Transverse colon (tissue), 4 donors: Measurements from ENCODE around the gene HIF1A. TPM values are rescaled to one million over a fixed set of nuclear protein-coding genes. Genes with fewer than 3 reads are reported as not detected.
"Not testable (repeated sequence)": the region's sequence is repeated elsewhere in the genome, so short reads cannot be mapped to it uniquely, and the experiment has no call there.

Experiments
- DNase-seq: peaks from one replicate; pipeline ENCODE4 v3.0.0-alpha.2; 2019
- H3K27ac ChIP-seq, 4 donors: fragments of 200-600 bp; sonication (generic); 2 replicates each; pipeline ENCODE4 v1.5.1; 2016 to 2018; ENCODE audit warnings: inconsistent platforms in 4 of 4
- H3K27me3 ChIP-seq: fragments of 200-600 bp; sonication (generic); 2 replicates; pipeline ENCODE4 v1.5.1; 2017; ENCODE audit warnings: inconsistent platforms
- H3K36me3 ChIP-seq, 4 donors: fragments of 200-600 bp; sonication (generic); 2 replicates each; pipeline ENCODE4 v1.5.1; 2017 to 2019; ENCODE audit warnings: inconsistent platforms in 4 of 4
- H3K4me1 ChIP-seq, 4 donors: fragments of 200-600 bp; sonication (generic); 2 replicates each; pipeline ENCODE4 v1.5.1; 2017 to 2020; ENCODE audit warnings: inconsistent platforms in 4 of 4
- H3K4me3 ChIP-seq, 4 donors: fragments of 200-600 bp; sonication (generic); 1 replicate in 1 of 4; 2 replicates in 3 of 4; pipeline versions ENCODE4 v1.5.1 to v1.6.1; 2017 to 2019; ENCODE audit warnings: inconsistent platforms in 4 of 4
- H3K9me3 ChIP-seq, 2 donors: fragments of 200-600 bp; sonication (generic); 2 replicates each; pipeline ENCODE4 v1.5.1; 2017 to 2019; ENCODE audit warnings: inconsistent platforms in 2 of 2
- CTCF ChIP-seq, 5 experiments: fragments of 200-600 bp in 3 of 5; fragments of 450-650 bp in 2 of 5; sonication (generic) in 3 of 5; IDR thresholded peaks; 1 replicate in 2 of 5; 2 replicates in 3 of 5; pipeline ENCODE4 v1.5.1; 2016 to 2017; ENCODE audit warnings: antibody characterized with exemption in 5 of 5, inconsistent platforms in 3 of 5, mild to moderate bottlenecking in 2 of 5, moderate library complexity in 1 of 5
- EP300 ChIP-seq: sonication (generic); formaldehyde crosslinking; IDR thresholded peaks from one replicate; pipeline ENCODE4 v1.6.1; 2017; ENCODE audit warnings: antibody characterized with exemption, low read depth
- POLR2A ChIP-seq: fragments of 450-650 bp; IDR thresholded peaks from one replicate; pipeline ENCODE4 v1.6.1; 2016; ENCODE audit warnings: antibody characterized with exemption, mild to moderate bottlenecking, moderate library complexity
- POLR2AphosphoS5 ChIP-seq, 3 donors: sonication (generic); formaldehyde crosslinking; IDR thresholded peaks; one replicate each; pipeline ENCODE4 v1.6.1; 2016; ENCODE audit warnings: antibody characterized with exemption in 3 of 3
- WGBS, 2 donors: methylation state at CpG; one replicate each; pipeline ENCODE4 v1.1.5; 2018; ENCODE audit warnings: low coverage in 1 of 2; 5-methylcytosine and 5-hydroxymethylcytosine counted together
- in situ Hi-C, 4 donors: fragments of 200-750 bp; cut with MboI; loops; one replicate each; pipeline versions ENCODE4 v1.15.0 to v1.15.1; 2017; ENCODE audit warnings: low sequenced_read_pairs in 3 of 4, low pct_ligation_motif_present in 1 of 4, low pct_unique_long_range_greater_than_20kb in 1 of 4
- intact Hi-C: fragments of 100-400 bp; cut with DNase I; formaldehyde crosslinking; loops from one replicate; pipeline ENCODE4 v1.15.1; 2023; ENCODE audit warnings: low total_unique reads
- total RNA-seq, 4 donors: library from RNA; depleted of rRNA; stranded (reverse); fragments of >200 nt; gene quantifications; one replicate each; pipeline ENCODE4 v1.1.0, GENCODE V29; 2016

HIF1A gene
- total RNA-seq, 4 donors from 2014 or later: 27.9 to 103 (median 76.1) TPM

DNA sequence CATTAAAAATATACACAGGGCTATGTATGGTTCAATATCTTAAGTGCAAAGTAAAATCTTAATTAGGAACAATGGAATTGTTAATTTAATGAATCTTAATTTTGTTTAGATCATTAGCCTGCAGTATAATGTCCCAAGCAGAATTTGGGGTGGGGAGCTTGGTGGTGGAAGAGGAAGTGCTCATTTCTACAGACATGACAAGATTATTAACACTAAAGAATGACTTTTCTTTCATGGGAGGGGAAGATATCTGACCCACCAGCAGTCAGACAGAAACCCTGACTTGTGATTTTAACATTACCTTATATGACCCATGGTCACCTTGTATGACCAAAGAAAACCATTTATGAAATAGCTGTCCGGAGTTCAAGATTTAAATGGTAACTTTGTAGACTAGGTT is 41.3 kb upstream of the HIF1A start:
- 79 to 90% methylated on average over 1 of the region's 1 CpG for WGBS, 2 donors

DNA sequence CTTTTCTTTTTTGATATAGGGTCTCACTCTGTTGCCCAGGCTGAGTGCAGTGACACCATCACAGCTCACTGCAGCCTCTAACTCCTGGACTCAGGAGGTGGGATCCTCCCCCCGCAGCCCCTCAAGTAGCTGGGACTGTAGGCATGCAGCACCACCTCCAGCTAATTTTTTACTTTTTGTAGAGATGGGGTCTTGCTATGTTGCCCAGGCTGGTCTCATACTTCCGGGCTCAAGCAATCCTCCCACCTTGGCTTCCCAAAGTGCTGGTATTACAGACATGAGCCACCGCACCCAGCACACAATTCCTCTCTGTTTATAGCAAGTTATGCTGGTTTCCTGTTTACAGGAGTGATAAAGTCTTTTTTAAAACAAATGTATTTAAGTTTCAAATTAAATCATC is 39.5 kb upstream of the HIF1A start:
- H3K27ac ChIP-seq: no peak overlapping the region
- in situ Hi-C loops (no loop called here), intact Hi-C loops (no loop called here)
- no peaks in the 10 kb centered on the region for H3K9me3 ChIP-seq
- DNase-seq: no peak
- WGBS, 2 donors: 75 to 90% methylated on average over 1 to 3 of the region's 3 CpGs
- H3K27me3 ChIP-seq: no peaks in the 10 kb centered on the region
- TF ChIP-seq CTCF (IDR thresholded peaks at IDR 0.05) (no peak), POLR2A (no peak), POLR2AphosphoS5 (IDR thresholded peaks at IDR 0.05) (no peak), EP300 (no peak)
- H3K4me1 ChIP-seq: peaks cover 0 to 9% (median 2%) of the 10 kb centered on the region in 4 donors
- H3K36me3 ChIP-seq: no peaks in the 10 kb centered on the region
- H3K4me3 ChIP-seq: no peak overlapping the region

More for the DNA sequence above, 41.3 kb upstream of the HIF1A start:
- H3K4me1 ChIP-seq: peaks cover 0 to 3% (median 0%) of the 10 kb centered on the region in 4 donors
- in situ Hi-C loops (no loop called here), intact Hi-C loops (no loop called here)
- H3K9me3 ChIP-seq: no peaks in the 10 kb centered on the region
- TF ChIP-seq POLR2AphosphoS5 (IDR thresholded peaks at IDR 0.05) (no peak), EP300 (no peak), POLR2A (no peak), CTCF (IDR thresholded peaks at IDR 0.05) (no peak)
- H3K4me3 ChIP-seq: no peak overlapping the region
- no peak for DNase-seq
- H3K27ac ChIP-seq: no peak overlapping the region
- no peaks in the 10 kb centered on the region for H3K27me3 ChIP-seq
- H3K36me3 ChIP-seq: no peaks in the 10 kb centered on the region

- no peaks in the 10 kb centered on the region for H3K36me3 ChIP-seq
- DNase-seq: no peak
- TF ChIP-seq CTCF (IDR thresholded peaks at IDR 0.05) (no peak), POLR2A (no peak), POLR2AphosphoS5 (IDR thresholded peaks at IDR 0.05) (no peak), EP300 (no peak)
- WGBS, 2 donors: 96 to 100% methylated on average over 1 to 4 of the region's 4 CpGs
- no peaks in the 10 kb centered on the region for H3K27me3 ChIP-seq
- peaks cover 0 to 14% (median 8%) of the 10 kb centered on the region in 4 donors for H3K4me1 ChIP-seq
- no peak overlapping the region for H3K4me3 ChIP-seq
- H3K27ac ChIP-seq: no peak overlapping the region
- in situ Hi-C loops (no loop called here), intact Hi-C loops (no loop called here)
- H3K9me3 ChIP-seq: no peaks in the 10 kb centered on the region
Observed at GRCh38 chr14:61656341-61656740, 39.0 kb upstream of the HIF1A start.

GRCh38 chr14:61658111-61658510 is 37.2 kb upstream of the HIF1A start:
- peaks cover 0 to 22% (median 9%) of the 10 kb centered on the region in 4 donors for H3K4me1 ChIP-seq
- DNase-seq, H3K27me3 ChIP-seq, H3K36me3 ChIP-seq, H3K27ac ChIP-seq, intact Hi-C loops, H3K9me3 ChIP-seq, in situ Hi-C loops, H3K4me3 ChIP-seq: not testable (repeated sequence)
- 88% methylated on average over 2 of the region's 3 CpGs; no CpG with 5 or more reads in 1 of the 2 donors for WGBS, 2 donors

DNA sequence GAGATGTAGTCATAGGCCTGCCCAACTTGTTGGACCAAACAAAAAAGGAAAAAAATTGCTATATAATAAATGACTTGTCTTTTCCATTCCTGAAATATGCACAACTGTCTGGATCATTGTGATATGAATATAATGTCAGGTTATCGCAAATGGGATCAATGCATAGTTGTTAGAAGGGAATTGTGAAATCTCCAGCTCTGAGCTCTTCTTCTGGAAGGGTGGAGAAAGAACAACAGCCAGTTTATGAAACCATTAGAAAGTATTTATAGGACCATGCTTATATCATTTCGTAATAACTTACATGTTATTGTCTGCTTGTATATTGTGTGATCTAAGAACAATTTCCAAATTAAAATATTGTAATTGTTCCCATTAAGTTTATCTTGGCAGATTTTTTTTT is 35.7 kb upstream of the HIF1A start:
- Histone ChIP-seq H3K9me3 (no peaks in the 10 kb centered on the region), H3K4me1 (peaks cover 0 to 19% (median 9%) of the 10 kb centered on the region in 4 donors), H3K27me3 (no peaks in the 10 kb centered on the region), H3K4me3 (no peak overlapping the region), H3K27ac (no peak overlapping the region), H3K36me3 (no peaks in the 10 kb centered on the region)
- intact Hi-C loops (no loop called here), in situ Hi-C loops (no loop called here)
- DNase-seq: no peak
- TF ChIP-seq POLR2AphosphoS5 (IDR thresholded peaks at IDR 0.05) (no peak), CTCF (IDR thresholded peaks at IDR 0.05) (no peak), POLR2A (no peak), EP300 (no peak)
- WGBS, 2 donors: 57 to 90% methylated on average over 2 of the region's 2 CpGs
